M059J (cell line): ENCODE data around the gene CHN2. TPM values are rescaled to one million over a fixed set of nuclear protein-coding genes. Genes with fewer than 3 reads are reported as not detected.

Experiments
- DNase-seq: peaks from one replicate; pipeline ENCODE4 v3.0.0-alpha.2; 2012; ENCODE audit warnings: low read depth
- total RNA-seq: library from RNA; depleted of rRNA; stranded (reverse); fragments of >200 nt; shearing (Covaris generic); gene quantifications from 2 replicates; pipeline ENCODE4 v1.2.3, GENCODE V29; 2014

Gene CHN2
- total RNA-seq, 1 experiment from 2014 or later, result not detected

GRCh38 chr7:29464753-29465152 lies 270.2 kb downstream of the CHN2 start:
- DNase-seq, result no peak

- no peak for DNase-seq
Observed at GRCh38 chr7:29467193-29467926, 272.8 kb downstream of the CHN2 start.

DNA sequence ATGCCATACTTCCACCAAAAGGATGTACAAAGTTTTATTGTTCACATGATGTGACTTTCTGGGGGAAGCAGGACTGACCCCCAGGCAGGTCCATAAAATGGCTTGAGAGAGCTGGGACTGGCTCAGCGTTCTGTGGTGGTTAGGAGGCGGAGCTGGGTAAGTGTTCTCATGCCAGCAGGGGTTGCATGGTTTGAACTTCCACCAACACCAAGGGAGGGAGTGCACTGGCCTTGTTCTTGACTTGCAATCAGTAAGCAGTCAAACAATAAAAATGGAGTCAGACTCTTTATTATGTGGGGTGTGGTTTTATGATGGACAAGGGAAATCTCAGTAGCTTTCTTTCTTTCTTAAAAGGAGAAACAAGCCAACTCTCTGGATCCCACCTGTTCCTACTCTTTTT lies 273.6 kb downstream of the CHN2 start:
- no peak for DNase-seq

DNA sequence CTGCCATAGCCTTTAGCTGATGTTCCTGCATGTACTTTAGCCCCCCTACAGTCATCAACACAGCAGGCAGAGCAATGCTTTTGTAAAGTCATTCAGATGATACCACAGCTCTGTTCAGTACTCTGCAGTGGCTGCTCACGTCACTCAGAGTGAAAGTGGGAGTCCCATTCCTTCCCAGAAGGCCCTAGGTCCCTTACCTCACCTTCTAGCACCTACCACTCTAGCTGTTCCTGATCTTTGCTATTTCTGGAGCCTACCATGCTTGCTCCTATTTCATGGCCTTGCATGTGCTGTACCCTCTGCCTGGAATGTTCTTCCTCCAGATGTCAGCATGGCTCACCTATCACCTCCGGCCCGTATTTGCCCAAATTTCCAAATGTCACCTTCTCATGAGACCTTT lies 274.7 kb downstream of the CHN2 start:
- no peak for DNase-seq

- no peak for DNase-seq
Observed at GRCh38 chr7:29469976-29470557, 275.5 kb downstream of the CHN2 start.

GRCh38 chr7:29471444-29472138 lies 277.0 kb downstream of the CHN2 start:
- no peak for DNase-seq

GRCh38 chr7:29476916-29477315 lies 282.3 kb downstream of the CHN2 start:
- DNase-seq, result no peak

DNA sequence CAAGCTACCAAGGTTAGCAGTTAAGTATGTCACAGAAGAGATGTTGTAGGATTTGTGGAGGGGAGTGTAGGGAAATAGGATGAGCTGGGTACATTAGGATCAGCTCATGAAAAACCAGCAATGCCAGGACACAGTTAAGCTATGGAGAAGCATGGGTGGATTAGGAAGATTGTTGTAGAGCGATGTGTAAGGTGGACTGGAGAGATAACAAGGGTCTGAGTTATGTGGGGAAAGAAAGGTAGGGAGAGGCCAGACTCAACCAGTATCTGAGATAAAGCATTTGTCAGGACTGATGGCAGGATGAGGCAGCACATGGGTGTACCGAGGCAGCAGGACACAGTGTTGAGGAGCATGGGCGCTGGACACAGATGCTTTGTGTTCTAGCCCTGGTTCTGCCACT lies 283.7 kb downstream of the CHN2 start:
- no peak for DNase-seq

DNA sequence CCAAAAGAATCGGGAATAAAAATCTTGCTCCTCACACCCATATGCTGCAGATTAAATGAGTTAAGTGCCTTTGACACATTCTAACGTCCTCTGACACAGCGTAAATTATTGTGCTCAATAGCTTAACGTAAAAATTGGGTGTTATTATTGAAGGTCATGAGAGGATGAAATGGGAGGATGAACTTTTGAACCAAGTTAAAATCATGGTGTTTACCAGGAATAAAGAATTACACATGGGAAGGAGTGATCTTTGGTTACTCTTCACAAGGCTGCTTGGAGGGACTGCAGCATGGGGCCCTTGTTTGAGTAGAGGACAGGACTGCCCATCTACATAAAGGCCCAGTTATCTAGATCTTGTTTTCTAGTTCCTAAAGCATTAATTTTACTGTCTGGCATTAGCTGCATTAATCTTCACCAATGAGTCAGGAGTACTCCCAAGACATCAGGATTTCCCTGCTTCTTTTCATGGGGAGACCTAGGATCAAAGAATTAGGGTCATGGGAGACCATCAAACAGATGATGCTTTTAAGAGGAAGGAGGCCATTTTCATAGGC lies 284.2 kb downstream of the CHN2 start:
- DNase-seq, result no peak

DNA sequence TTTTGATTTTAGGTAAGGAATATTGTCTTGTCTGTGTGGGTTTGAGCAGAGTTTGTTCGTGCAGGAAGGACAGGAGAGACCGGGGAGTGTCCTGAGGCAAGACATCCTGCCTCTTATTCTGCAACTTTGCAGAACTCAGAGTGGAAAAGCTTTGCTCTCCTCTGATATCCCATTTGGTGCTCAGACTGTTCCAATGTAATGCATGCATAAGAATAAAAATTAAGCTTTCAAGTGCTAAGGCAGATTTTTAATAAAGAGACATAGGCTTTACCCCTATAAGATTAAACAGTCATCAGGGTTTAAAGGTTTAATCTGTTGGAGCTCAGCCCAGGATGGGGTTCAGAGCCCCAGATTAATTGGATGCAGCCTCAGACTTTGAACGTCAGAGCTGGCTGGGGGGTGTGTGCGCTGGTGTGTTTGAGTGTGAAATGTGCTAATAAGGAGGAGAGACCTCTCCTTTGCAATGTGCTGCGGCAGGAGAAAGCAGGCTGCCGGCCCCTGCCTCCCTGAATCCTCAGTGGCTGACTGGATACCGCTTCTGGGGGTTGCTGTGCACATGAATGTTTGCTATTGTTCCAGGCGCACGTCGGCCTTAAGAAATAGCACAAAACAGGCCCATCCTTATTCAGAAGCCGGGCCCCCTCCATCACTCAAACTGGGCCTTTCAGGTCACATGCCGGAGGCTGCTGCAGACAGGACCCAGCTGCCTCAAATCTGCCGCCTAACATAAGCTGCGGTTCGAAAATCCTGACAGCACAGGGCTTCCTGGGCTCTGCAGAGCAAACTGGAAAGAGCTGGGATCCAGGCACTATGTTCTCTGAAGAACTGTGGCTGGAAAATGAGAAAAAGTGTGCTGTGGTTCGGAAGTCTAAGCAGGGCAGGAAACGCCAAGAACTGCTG lies 285.0 kb downstream of the CHN2 start:
- no peak for DNase-seq

DNA sequence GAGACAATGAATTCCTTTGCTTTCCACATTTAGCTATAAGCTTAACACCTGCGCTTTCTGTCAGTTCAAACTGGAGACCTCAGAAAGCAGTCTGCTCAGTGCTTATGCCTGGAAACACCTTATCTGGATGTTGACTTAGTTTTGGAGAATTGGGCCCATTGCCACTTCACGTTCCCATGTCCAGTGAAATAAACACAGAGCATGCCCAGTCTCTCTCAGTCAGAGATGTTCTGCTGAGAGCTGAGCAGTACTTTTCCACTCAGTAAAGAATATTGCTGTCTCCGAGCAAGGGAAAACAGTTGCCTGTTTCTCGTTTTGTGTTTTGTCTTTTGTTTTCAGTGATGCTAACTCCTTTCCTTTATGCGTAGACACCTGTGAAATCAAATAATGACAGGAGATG lies 285.9 kb downstream of the CHN2 start:
- DNase-seq, result no peak

DNA sequence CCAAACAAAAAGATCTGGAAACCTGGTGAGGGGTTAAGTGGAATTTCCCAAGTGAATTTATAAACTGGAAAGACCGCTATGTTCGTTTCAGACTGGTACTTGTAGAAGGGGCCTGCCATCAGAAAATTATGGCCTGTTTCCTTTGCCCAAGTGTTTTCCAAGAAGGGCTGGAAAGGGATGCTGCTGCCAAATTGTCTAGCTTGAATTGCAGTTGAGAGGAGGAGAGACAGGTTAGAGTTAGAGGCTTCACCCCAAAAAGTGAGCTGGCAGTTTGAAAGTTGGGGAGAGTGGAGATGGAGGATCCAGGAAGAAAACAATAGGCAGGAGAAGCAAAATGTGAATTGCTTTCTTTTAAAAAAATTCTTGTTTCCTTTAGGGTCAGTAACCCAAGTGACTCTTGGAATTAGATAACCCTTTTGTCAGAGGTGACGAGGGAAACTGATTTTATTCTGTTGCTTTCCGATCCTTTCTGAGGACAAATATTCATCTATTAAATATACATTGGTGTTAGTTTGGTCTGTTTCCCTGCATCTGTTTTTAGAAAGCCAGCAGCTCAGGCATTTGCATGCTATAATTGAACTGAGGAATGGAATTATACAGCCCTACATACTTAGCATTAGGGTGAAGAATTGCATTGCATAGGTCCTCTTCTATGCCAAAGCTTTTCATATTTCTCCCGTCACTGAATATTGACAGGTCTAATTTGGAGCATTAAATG lies 286.5 kb downstream of the CHN2 start:
- DNase-seq, result no peak

DNA sequence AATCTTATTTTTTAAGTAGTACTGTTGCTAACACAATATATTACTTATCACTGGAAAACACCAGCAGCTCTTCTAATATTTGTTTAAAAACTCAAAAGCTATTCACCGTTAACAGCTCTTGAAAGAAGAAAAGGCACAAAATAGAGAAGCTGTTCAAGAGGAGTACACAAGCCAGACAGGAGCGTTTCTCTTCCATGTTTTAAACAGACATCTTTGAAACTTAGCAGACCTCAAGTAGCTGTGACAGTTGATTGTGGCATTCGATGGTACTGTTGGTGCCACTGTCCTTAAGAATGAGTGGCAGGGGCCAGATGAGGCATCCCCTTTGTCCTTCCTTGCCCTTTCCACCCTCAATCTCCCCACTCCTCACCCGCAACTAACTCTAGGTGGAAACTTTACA lies 287.5 kb downstream of the CHN2 start:
- no peak for DNase-seq

GRCh38 chr7:29483219-29484104 lies 288.9 kb downstream of the CHN2 start:
- DNase-seq, result no peak

DNA sequence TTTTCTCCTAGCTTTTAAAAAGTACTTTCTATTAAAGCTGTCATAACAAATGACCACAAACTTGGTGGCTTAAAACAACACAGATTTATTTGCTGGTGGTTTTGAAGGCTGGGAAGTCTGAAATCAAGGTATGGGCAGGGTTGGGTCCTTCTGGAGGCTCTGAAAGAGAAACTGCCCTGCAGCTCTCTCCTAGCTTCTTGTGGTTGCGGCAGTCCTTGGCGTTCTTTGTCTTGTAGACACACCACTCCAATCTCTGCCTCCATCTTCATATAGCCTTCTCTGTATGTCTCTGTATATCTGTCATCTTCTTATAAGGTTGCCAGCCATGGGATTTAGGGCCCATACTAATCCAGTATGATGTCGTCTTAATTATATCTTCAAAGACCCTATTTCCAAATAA lies 289.7 kb downstream of the CHN2 start:
- no peak for DNase-seq

- DNase-seq, result no peak
Observed at GRCh38 chr7:29485339-29486190, 291.0 kb downstream of the CHN2 start.

GRCh38 chr7:29486191-29486700 lies 291.7 kb downstream of the CHN2 start:
- DNase-seq, result no peak

DNA sequence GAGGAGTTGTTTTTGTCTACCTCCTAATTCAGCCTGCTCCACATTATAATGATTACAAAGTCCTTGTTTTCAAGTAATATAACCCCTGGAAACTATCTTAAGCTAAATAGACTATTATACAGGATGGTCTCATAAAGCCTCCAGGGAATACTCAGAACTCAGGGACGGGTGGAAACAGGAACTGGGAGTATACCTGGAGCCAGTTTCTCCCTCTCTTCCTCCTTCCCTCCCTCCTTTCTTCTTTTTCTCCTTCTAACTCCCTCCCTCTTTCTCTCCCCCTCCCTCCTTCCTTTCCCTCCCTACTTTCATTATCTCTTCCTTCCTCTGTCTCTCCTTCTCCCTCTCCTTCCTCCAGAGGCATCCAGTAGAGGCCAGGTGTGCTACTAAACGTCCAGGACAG lies 292.8 kb downstream of the CHN2 start:
- DNase-seq, result no peak
